Gastrocnemius medialis (tissue), 4 donors: ENCODE measurements around the gene LRP2BP. TPM values are rescaled to one million over a fixed set of nuclear protein-coding genes. Genes with fewer than 3 reads are reported as not detected.

ENCODE experiments used
- ATAC-seq, 2 donors: fragments of 150-250 bp; one replicate each; pipeline ENCODE4 v1.9.1; 2016
- DNase-seq, 2 donors: peaks; one replicate each; pipeline ENCODE4 v3.0.0-alpha.2; 2019
- H3K27ac ChIP-seq, 4 donors: fragments of 200-600 bp; sonication (generic); 1 replicate in 1 of 4; 2 replicates in 3 of 4; pipeline ENCODE4 v1.5.1; 2016 to 2018; ENCODE audit warnings: mild to moderate bottlenecking in 2 of 4, moderate library complexity in 1 of 4
- H3K27me3 ChIP-seq, 3 donors: fragments of 200-600 bp; sonication (generic) in 2 of 3; 1 replicate in 1 of 3; 2 replicates in 2 of 3; pipeline versions ENCODE4 v1.5.1 to v1.6.0; 2016 to 2019; ENCODE audit warnings: mild to moderate bottlenecking in 1 of 3, moderate library complexity in 1 of 3
- H3K36me3 ChIP-seq, 2 donors: fragments of 200-600 bp; sonication (generic) in 1 of 2; one replicate each; pipeline ENCODE4 v1.5.1; 2017 to 2018
- H3K4me1 ChIP-seq, 2 donors: fragments of 200-600 bp; sonication (generic) in 1 of 2; one replicate each; pipeline ENCODE4 v1.5.1; 2016 to 2017; ENCODE audit warnings: mild to moderate bottlenecking in 2 of 2
- H3K4me3 ChIP-seq, 4 donors: fragments of 200-600 bp; sonication (generic) in 3 of 4; 1 replicate in 1 of 4; 2 replicates in 3 of 4; pipeline ENCODE4 v1.5.1; 2016 to 2019; ENCODE audit warnings: mild to moderate bottlenecking in 2 of 4
- H3K9me3 ChIP-seq, 3 donors: fragments of 200-600 bp; sonication (generic) in 2 of 3; 1 replicate in 1 of 3; 2 replicates in 2 of 3; pipeline ENCODE4 v1.5.1; 2016 to 2019
- POLR2A ChIP-seq, 2 donors: fragments of 450-650 bp; IDR thresholded peaks; one replicate each; pipeline ENCODE4 v1.6.1; 2017; ENCODE audit warnings: antibody characterized with exemption in 2 of 2, mild to moderate bottlenecking in 2 of 2, moderate library complexity in 2 of 2
- in situ Hi-C, 4 donors: fragments of 200-750 bp; cut with MboI; loops; one replicate each; pipeline versions ENCODE4 v1.15.0 to v1.8.0; 2017; ENCODE audit warnings: low sequenced_read_pairs in 4 of 4
- intact Hi-C: fragments of 100-400 bp; cut with DNase I; formaldehyde crosslinking; loops from one replicate; pipeline ENCODE4 v1.15.1; 2023; ENCODE audit warnings: low total_unique reads
- total RNA-seq, 4 donors: library from RNA; depleted of rRNA; stranded (reverse); fragments of >200 nt; gene quantifications; one replicate each; pipeline versions ENCODE4 v1.1.0 to v1.2.3, GENCODE V29; 2016
- TF ChIP-seq, protein P1 (sequence below), 5 experiments: fragments of 450-650 bp in 3 of 5; fragments of 200-600 bp in 2 of 5; sonication (generic) in 2 of 5; IDR thresholded peaks in 4 of 5; conservative IDR thresholded peaks in 1 of 5; 1 replicate in 4 of 5; 2 replicates in 1 of 5; pipeline ENCODE4 v1.5.1; 2016 to 2019; ENCODE audit warnings: antibody characterized with exemption in 5 of 5, mild to moderate bottlenecking in 3 of 5, moderate library complexity in 3 of 5

The LRP2BP gene
- total RNA-seq, 4 donors from 2014 or later, result 0.20 to 2.0 (median 0.51) TPM

DNA sequence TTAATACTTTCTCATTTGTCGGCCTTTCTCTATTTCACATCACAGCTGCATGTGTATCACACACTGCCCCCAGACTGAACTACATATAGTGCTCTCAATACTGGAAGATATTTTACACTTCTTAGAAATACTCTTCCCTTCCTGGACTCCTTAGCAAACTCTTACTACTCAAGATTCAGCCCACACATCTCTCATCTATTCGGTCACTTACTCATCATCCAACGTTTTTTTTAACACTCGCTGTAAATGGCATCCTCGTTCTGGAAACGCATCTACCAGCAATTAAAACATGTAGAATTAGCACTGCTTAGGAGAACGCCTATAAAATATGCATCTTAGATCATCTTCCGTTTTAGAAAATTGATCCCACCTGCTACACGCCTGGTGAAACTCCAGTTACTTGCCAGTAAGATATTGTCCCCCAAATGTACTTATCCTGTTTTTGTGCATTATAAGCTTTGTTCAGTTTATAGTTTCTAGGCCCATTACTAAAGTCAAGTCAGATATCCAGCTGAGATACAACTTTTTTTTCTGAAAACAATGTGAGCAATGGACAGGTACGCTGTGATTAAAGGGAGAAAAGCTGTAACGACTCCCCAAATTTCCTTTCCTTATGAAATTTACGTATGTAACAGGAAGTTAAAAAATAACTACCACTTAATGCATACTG is 1.0 kb downstream of the LRP2BP start:
- Histone ChIP-seq H3K4me3 (peak overlapping the region; percentile 83 to 95 (median 90)), H3K27ac (peak overlapping the region; percentile 98 to 100 (median 100)), H3K4me1 (peaks cover 22 to 28% of the 10 kb centered on the region in 2 donors), H3K36me3 (peaks cover 0 to 5% of the 10 kb centered on the region in 2 donors), H3K9me3 (no peaks in the 10 kb centered on the region), H3K27me3 (no peaks in the 10 kb centered on the region)
- ATAC-seq (no peak), DNase-seq (no peak)
- in situ Hi-C loops (loop anchor here in 3 of 4 donors (10.0 to 25.0 kb wide), 2 partner anchors 182 to 190 kb away; partner anchors contain the start of genes CFAP97 (in 3 of the 3) and SNX25 (in 3 of the 3)), intact Hi-C loops (loop anchor here (10.0 kb wide), 5 partner anchors 200 to 1890 kb away; partner anchors contain the start of genes ACSL1 and ING2)
- no peak for TF ChIP-seq POLR2A (IDR thresholded peaks at IDR 0.05)
- TF ChIP-seq, protein P1, sequence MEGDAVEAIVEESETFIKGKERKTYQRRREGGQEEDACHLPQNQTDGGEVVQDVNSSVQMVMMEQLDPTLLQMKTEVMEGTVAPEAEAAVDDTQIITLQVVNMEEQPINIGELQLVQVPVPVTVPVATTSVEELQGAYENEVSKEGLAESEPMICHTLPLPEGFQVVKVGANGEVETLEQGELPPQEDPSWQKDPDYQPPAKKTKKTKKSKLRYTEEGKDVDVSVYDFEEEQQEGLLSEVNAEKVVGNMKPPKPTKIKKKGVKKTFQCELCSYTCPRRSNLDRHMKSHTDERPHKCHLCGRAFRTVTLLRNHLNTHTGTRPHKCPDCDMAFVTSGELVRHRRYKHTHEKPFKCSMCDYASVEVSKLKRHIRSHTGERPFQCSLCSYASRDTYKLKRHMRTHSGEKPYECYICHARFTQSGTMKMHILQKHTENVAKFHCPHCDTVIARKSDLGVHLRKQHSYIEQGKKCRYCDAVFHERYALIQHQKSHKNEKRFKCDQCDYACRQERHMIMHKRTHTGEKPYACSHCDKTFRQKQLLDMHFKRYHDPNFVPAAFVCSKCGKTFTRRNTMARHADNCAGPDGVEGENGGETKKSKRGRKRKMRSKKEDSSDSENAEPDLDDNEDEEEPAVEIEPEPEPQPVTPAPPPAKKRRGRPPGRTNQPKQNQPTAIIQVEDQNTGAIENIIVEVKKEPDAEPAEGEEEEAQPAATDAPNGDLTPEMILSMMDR (IDR thresholded peaks at IDR 0.05 in 4 of 5, conservative IDR thresholded peaks at IDR 0.05 in 1 of 5), result no peak

- in situ Hi-C loops, result loop anchor here in 3 of 4 donors (10.0 to 25.0 kb wide), 2 partner anchors 180 to 187 kb away; partner anchors contain the start of genes CFAP97 (in 3 of the 3) and SNX25 (in 3 of the 3)
- intact Hi-C loops, result loop anchor here (10.0 kb wide), 5 partner anchors 203 to 1887 kb away; partner anchors contain the start of genes ACSL1 and ING2
- TF ChIP-seq, protein P1 (IDR thresholded peaks at IDR 0.05 in 4 of 5, conservative IDR thresholded peaks at IDR 0.05 in 1 of 5), result no peak
- H3K27me3 ChIP-seq, result no peaks in the 10 kb centered on the region
- peaks cover 13 to 14% of the 10 kb centered on the region in 2 donors for H3K4me1 ChIP-seq
- DNase-seq, result no peak
- no peak overlapping the region for H3K27ac ChIP-seq
- no peaks in the 10 kb centered on the region for H3K36me3 ChIP-seq
- no peak overlapping the region for H3K4me3 ChIP-seq
- ATAC-seq, result no peak
- no peaks in the 10 kb centered on the region for H3K9me3 ChIP-seq
These were observed 3.6 kb downstream of the LRP2BP start for GRCh38 chr4:185392156-185392555.

DNA sequence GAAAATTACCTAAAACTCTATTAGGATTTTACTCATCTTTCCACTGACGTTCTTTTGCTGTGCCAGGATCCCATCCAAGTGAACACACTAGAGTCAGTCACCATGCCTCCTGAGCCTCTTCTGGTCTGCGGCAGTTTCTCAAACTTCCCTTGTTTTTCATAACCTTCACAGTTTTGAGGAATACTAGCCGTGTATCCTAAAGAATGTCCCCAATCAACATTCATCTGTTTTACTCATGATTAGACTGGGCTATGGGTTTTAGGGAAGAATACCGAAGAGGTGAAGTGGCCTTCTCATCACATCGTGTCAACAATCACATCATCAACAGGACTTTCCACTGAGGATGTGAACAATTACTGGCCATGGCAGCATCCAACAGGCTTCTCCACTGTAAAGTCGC is 4.8 kb downstream of the LRP2BP start:
- no peak overlapping the region for H3K4me3 ChIP-seq
- intact Hi-C loops (loop anchor here (10.0 kb wide), 5 partner anchors 204 to 1886 kb away; partner anchors contain the start of genes ACSL1 and ING2), in situ Hi-C loops (loop anchor here in 3 of 4 donors (10.0 to 25.0 kb wide), 2 partner anchors 179 to 186 kb away; partner anchors contain the start of genes CFAP97 (in 3 of the 3) and SNX25 (in 3 of the 3))
- ATAC-seq (no peak), DNase-seq (no peak)
- no peaks in the 10 kb centered on the region for H3K36me3 ChIP-seq
- peaks cover 10 to 11% of the 10 kb centered on the region in 2 donors for H3K4me1 ChIP-seq
- no peak for TF ChIP-seq POLR2A (IDR thresholded peaks at IDR 0.05)
- TF ChIP-seq, protein P1 (IDR thresholded peaks at IDR 0.05 in 4 of 5, conservative IDR thresholded peaks at IDR 0.05 in 1 of 5), result no peak
- H3K27me3 ChIP-seq, result no peaks in the 10 kb centered on the region
- H3K27ac ChIP-seq, result no peak overlapping the region
- H3K9me3 ChIP-seq, result no peaks in the 10 kb centered on the region

GRCh38 chr4:185387957-185388356 is 7.8 kb downstream of the LRP2BP start:
- Histone ChIP-seq H3K27ac (no peak overlapping the region), H3K27me3 (no peaks in the 10 kb centered on the region), H3K9me3 (no peaks in the 10 kb centered on the region), H3K36me3 (no peaks in the 10 kb centered on the region), H3K4me3 (no peak overlapping the region), H3K4me1 (peaks cover 0 to 4% of the 10 kb centered on the region in 2 donors)
- in situ Hi-C loops (loop anchor here in 1 of 4 donors (25.0 kb wide), 1 partner anchor 176 kb away; the partner anchor contains the start of genes CFAP97 and SNX25), intact Hi-C loops (no loop called here)
- TF ChIP-seq, protein P1 (IDR thresholded peaks at IDR 0.05 in 4 of 5, conservative IDR thresholded peaks at IDR 0.05 in 1 of 5), result no peak
- no peak for TF ChIP-seq POLR2A (IDR thresholded peaks at IDR 0.05)
- DNase-seq (no peak), ATAC-seq (no peak)
